Testis (tissue), 3 donors: ENCODE measurements around the gene KCNQ1. TPM values are rescaled to one million over a fixed set of nuclear protein-coding genes. Genes with fewer than 3 reads are reported as not detected.

Experiments
- DNase-seq: peaks from one replicate; pipeline ENCODE4 v3.0.0-alpha.2; 2019
- H3K27ac ChIP-seq, 2 donors: fragments of 200-600 bp; sonication (generic); one replicate each; pipeline ENCODE4 v1.5.1; 2019
- H3K27me3 ChIP-seq: fragments of 200-600 bp; sonication (generic); one replicate; pipeline ENCODE4 v1.5.1; 2019
- H3K36me3 ChIP-seq: fragments of 200-600 bp; sonication (generic); one replicate; pipeline ENCODE4 v1.5.1; 2017; ENCODE audit warnings: low read depth; ENCODE audit errors: missing control alignments
- H3K4me1 ChIP-seq: fragments of 200-600 bp; sonication (generic); one replicate; pipeline ENCODE4 v1.5.1; 2019
- H3K4me3 ChIP-seq, 2 donors: fragments of 200-600 bp; sonication (generic); one replicate each; pipeline ENCODE4 v1.5.1; 2017 to 2019
- H3K9me3 ChIP-seq: fragments of 200-600 bp; sonication (generic); one replicate; pipeline ENCODE4 v1.5.1; 2017
- CTCF ChIP-seq, 3 experiments: fragments of 450-650 bp in 2 of 3; fragments of 200-600 bp in 1 of 3; sonication (generic) in 1 of 3; IDR thresholded peaks; one replicate each; pipeline ENCODE4 v1.5.1; 2016 to 2019; ENCODE audit warnings: antibody characterized with exemption in 3 of 3, mild to moderate bottlenecking in 2 of 3, moderate library complexity in 1 of 3
- POLR2A ChIP-seq: fragments of 450-650 bp; IDR thresholded peaks from one replicate; pipeline ENCODE4 v1.6.1; 2017; ENCODE audit warnings: antibody characterized with exemption, mild to moderate bottlenecking, moderate library complexity
- WGBS, 2 donors: methylation state at CpG; one replicate each; pipeline ENCODE4 v1.1.5; 2018; 5-methylcytosine and 5-hydroxymethylcytosine counted together
- intact Hi-C: fragments of 100-400 bp; cut with DNase I; formaldehyde crosslinking; loops from one replicate; pipeline ENCODE4 v1.15.1; 2023; ENCODE audit warnings: low total_unique reads
- polyA plus RNA-seq: library from polyadenylated mRNA; stranded (reverse); fragments of 350-450 nt; fragmentation: Illumina TruSeq; extraction: RNeasy Lipid Tissue Mini Kit (QIAGEN cat#74804); gene quantifications from one replicate; pipeline ENCODE4 v1.2.3, GENCODE V29; 2014; ENCODE audit warnings: low read depth, low replicate concordance; ENCODE audit not compliant: insufficient read depth
- total RNA-seq, 2 donors: library from RNA; depleted of rRNA; stranded (reverse); fragments of >200 nt; gene quantifications; one replicate each; pipeline ENCODE4 v1.2.3, GENCODE V29; 2016

Gene KCNQ1
- total and polyA plus RNA-seq, 3 donors from 2014 or later, result 6.0 to 24.2 (median 12.8) TPM

GRCh38 chr11:2517016-2517385, 72.2 kb downstream of the KCNQ1 start:
- no peaks in the 10 kb centered on the region for H3K4me1 ChIP-seq
- no peaks in the 10 kb centered on the region for H3K27me3 ChIP-seq
- no peaks in the 10 kb centered on the region for H3K9me3 ChIP-seq
- H3K4me3 ChIP-seq, result no peak overlapping the region
- DNase-seq, result no peak
- intact Hi-C loops, result no loop called here
- no peak overlapping the region for H3K27ac ChIP-seq
- WGBS, 2 donors, result 93 to 100% methylated on average over 3 to 13 of the region's 13 CpGs
- no peaks in the 10 kb centered on the region for H3K36me3 ChIP-seq
- TF ChIP-seq POLR2A, result no peak
- no peak for TF ChIP-seq CTCF (IDR thresholded peaks at IDR 0.05)

GRCh38 chr11:2517386-2518064, 72.7 kb downstream of the KCNQ1 start:
- WGBS, 2 donors, result 85 to 90% methylated on average over 12 to 26 of the region's 26 CpGs
- no peak for TF ChIP-seq CTCF (IDR thresholded peaks at IDR 0.05)
- no peak for TF ChIP-seq POLR2A
- H3K27me3 ChIP-seq, result no peaks in the 10 kb centered on the region
- no peak overlapping the region for H3K27ac ChIP-seq
- DNase-seq, result peak; percentile 9
- H3K36me3 ChIP-seq, result no peaks in the 10 kb centered on the region
- H3K4me1 ChIP-seq, result no peaks in the 10 kb centered on the region
- intact Hi-C loops, result no loop called here
- no peaks in the 10 kb centered on the region for H3K9me3 ChIP-seq
- H3K4me3 ChIP-seq, result no peak overlapping the region

GRCh38 chr11:2518111-2518982, 73.5 kb downstream of the KCNQ1 start:
- DNase-seq, result no peak
- intact Hi-C loops, result no loop called here
- H3K4me3 ChIP-seq, result no peak overlapping the region

GRCh38 chr11:2518983-2519340, 74.2 kb downstream of the KCNQ1 start:
- H3K4me3 ChIP-seq, result no peak overlapping the region
- intact Hi-C loops, result no loop called here
- H3K27me3 ChIP-seq, result no peaks in the 10 kb centered on the region
- DNase-seq, result no peak
- H3K9me3 ChIP-seq, result no peaks in the 10 kb centered on the region
- 76 to 77% methylated on average over 8 of the region's 8 CpGs for WGBS, 2 donors
- no peak for TF ChIP-seq CTCF (IDR thresholded peaks at IDR 0.05)
- TF ChIP-seq POLR2A, result no peak
- no peaks in the 10 kb centered on the region for H3K4me1 ChIP-seq
- H3K36me3 ChIP-seq, result no peaks in the 10 kb centered on the region
- H3K27ac ChIP-seq, result no peak overlapping the region

More at GRCh38 chr11:2518111-2518982, 73.5 kb downstream of the KCNQ1 start:
- no peak for TF ChIP-seq POLR2A
- no peak for TF ChIP-seq CTCF (IDR thresholded peaks at IDR 0.05)
- H3K27ac ChIP-seq, result no peak overlapping the region
- no peaks in the 10 kb centered on the region for H3K9me3 ChIP-seq
- H3K27me3 ChIP-seq, result no peaks in the 10 kb centered on the region
- WGBS, 2 donors, result 91% methylated on average over 16 to 24 of the region's 24 CpGs
- H3K36me3 ChIP-seq, result no peaks in the 10 kb centered on the region
- H3K4me1 ChIP-seq, result no peaks in the 10 kb centered on the region
